ENCODE measurements around the gene GALNT17.

Gene GALNT17

DNA sequence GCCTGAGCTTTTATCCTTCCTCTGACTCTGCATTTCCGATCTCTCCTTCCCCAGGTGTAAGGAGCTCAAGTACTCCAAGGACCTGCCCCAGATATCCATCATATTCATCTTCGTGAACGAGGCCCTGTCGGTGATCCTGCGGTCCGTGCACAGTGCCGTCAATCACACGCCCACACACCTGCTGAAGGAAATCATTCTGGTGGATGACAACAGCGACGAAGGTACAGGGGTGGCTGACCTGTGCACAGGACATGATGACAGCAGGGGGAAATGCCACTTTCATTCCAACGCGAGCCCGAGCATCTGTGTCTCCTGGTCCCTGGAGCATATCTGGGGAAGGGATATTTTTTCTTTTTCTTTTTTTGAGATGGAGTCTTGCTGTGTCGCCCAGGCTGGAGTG lies 256.2 kb downstream of the GALNT17 start:
- DNase-seq (ENCODE audit: low read depth, low spot score), result no peak

DNA sequence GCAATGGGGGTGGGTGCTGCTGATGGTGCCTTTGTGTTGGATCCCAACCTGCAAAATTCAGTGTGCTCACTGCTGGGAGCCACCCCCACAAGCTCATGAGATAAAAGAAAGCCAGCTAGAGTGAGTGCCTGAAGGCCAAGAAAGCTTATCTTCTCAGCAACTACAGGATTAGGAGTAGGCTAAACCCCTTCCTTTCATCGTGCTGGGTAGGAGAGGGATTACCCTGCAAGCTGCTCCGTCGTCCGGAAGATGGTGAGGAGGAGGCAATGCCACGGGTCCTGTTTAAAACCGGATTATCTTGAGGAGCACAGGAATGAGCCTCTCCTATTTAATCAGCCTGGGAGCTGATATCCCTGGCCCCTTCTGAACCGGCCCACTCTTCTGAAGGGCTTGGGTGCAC lies 258.0 kb downstream of the GALNT17 start:
- DNase-seq (ENCODE audit: low read depth, low spot score), result no peak

DNA sequence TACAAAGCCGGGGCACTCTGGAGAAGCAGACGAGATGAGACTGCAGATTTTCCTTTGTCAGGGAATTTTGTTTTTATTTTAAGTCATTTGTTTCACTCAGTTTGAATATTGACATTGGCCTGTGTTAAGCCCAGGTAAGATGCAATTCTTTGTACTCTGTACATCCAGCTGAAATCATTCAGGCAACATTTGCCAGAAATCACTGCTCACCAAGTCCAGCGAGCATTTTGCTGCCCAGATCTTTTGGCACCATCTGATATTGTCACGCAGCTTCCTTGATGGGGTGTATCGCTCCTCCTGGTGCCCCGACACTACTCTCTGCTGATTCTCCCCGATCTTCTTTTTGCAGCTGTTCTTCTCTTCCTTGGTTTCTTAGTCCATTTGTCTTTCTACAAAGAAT lies 261.7 kb downstream of the GALNT17 start:
- DNase-seq (ENCODE audit: low read depth, low spot score), result no peak

DNA sequence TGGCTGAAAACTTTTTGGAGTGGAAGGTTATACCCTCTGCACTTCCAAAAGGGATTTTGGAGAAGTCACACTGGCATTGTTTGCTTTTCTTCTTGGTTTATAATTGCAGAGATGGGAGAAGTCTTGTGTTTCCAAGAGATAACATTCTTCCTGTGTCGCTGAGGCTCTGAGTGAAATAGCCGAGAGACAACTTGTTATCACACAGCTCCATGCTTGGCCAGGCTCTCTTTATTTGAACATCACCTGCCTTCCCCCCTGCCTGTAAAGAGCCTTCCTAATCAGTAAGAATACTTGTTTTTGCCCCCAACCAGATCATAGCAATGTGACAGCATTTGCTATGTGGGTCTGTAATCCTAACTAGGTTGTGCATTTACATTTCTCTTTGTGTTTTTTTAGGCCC lies 270.7 kb downstream of the GALNT17 start:
- DNase-seq (ENCODE audit: low read depth, low spot score), result no peak

DNA sequence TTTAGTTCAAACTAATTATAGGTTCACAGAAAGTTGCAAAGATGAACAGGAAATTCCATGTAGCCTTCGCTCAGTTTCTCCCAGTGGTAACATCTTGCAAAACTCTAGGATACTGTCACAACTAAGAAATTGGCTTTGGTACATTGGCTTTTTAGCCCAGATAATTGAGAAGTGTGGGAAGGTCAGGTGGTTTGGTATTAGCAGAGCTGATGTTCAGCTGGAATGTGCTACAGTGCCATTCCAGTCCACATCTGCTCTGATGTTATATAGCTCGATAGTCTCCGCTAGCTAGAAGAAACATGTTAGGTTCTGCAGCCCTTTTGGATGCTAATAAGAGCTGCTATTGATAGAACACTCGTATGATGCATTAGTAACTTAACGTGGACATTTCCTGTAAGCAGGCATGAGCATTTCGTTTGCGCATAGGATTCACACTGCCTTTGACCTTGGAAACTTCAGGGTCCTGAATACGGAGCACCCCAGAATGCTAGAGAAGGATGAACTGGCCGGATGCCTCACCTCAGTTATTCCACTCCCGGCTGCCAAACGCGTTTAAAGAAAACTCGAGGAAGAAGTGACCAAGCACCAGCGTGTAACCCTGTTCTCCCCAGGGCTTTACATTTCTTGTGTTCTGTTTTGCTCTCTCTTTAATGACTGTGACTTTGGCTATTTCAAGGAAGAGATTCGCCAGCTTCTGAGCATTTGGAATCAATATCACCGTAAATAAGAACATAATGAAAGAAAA lies 271.4 kb downstream of the GALNT17 start:
- DNase-seq (ENCODE audit: low read depth, low spot score), result no peak

DNA sequence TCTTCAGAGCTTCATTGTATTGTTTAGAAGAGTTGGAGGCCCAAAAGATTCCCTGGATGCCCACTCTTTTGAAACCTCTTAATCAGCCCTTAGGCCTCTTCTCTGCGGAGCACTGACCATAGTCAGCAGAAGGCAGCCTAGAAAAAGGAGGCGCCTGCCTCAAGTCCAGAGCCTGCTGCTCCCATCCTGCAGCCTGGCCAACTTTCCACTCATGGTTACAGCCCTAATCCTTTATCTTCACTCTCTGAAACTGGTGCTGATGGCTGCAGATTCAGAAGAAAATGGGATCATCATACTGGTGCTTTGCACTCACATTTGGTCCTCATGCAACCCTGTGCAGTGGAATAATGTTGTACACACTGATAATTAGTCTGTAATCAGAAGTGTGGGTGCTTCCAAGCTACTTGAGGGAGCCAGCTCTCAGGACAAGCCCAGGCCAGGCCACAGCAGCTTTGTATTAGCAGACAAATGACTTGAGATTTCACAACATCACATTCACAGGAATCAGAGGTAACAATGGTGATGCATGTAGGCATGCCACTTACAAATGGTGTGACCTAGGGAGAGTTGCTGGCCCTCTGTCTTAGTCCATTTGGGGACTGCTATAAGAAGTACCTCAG lies 272.9 kb downstream of the GALNT17 start:
- no peak for DNase-seq (ENCODE audit: low read depth, low spot score)

DNA sequence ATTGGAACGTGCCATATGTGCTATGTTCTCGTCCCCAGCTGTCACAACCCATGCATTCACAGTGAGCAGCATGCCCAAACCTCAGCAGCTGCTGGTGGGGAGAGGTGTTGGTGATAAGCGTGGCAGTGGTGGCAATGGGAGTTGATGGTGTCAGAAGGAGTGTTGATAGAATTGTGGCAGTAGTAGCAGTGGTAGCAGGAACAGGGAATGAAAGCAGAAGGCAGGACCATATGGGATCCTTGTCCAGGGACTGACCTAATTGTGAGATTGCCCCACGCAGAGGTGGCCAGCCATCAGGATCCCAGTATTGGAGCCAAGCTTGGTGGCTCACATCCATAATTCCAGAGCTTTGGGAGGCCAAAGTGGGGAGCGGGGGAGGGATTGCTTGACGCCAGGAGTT lies 276.3 kb downstream of the GALNT17 start:
- no peak for DNase-seq (ENCODE audit: low read depth, low spot score)

DNA sequence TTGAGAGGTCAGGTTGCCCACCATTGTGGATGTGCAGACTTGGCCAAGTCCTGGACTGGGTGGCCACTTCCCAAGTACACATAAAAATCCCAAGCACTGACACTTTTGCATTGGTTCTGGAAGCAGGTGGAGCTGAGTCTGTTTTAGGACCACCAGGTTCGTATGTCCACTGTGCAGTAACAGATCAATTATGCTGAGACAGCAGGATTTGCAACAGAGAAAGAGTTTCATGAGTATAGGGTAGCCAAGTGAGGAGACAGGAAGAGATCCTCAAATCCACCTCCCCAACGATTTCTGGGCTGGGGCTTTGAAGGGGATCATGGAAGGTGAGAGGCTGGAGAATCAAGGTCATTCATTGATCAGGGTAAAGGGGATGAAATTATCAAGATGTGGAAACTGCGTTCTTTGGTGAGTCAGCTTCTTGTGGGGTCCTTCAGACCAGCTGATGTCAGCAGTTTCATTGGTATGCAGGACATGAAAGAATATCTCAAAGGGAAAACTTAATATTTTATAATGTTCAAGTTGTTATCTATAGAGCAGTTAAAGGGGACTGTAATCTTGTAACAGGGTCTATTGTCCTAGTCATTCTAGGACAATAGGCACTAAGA lies 277.7 kb downstream of the GALNT17 start:
- no peak for DNase-seq (ENCODE audit: low read depth, low spot score)

DNA sequence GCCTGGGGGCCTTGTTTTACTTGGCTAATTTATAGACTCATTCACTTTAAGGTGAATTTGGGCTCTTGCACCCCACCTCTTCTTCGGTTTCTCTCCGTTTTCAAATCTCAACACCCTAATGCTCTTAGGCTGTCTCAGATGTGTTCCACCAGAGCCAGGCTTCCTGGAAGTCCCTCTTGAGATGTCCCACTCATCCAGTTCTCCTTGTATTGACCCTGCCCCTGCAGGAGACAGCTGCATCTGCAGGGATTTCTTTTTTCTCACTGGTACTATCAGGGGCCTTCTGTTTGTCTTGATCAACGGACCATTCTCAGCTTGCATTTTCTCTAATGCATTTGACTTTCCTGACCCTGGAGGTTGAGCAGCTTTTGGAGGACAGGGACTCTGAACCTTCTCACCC lies 279.5 kb downstream of the GALNT17 start:
- DNase-seq (ENCODE audit: low read depth, low spot score), result no peak

DNA sequence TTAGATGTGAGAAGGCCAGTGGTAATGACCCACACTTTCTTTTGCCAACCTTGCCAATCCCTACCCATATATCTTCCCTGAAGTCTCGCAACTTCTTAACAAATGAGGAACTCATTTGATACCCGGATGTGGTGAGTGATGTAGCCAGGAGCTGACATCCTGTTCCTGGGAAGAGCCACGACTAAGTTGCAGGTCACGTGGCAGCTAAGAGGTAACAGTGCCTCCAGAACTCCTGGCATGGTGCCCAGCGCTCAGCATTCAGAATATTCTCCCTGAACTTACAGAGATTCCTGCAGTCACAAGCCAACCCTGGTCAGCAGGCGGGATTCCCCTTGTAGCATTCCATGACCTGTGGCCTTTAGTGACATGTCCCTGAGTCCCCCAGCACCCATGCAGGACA lies 282.5 kb downstream of the GALNT17 start:
- DNase-seq (ENCODE audit: low read depth, low spot score), result peak; percentile 32

DNA sequence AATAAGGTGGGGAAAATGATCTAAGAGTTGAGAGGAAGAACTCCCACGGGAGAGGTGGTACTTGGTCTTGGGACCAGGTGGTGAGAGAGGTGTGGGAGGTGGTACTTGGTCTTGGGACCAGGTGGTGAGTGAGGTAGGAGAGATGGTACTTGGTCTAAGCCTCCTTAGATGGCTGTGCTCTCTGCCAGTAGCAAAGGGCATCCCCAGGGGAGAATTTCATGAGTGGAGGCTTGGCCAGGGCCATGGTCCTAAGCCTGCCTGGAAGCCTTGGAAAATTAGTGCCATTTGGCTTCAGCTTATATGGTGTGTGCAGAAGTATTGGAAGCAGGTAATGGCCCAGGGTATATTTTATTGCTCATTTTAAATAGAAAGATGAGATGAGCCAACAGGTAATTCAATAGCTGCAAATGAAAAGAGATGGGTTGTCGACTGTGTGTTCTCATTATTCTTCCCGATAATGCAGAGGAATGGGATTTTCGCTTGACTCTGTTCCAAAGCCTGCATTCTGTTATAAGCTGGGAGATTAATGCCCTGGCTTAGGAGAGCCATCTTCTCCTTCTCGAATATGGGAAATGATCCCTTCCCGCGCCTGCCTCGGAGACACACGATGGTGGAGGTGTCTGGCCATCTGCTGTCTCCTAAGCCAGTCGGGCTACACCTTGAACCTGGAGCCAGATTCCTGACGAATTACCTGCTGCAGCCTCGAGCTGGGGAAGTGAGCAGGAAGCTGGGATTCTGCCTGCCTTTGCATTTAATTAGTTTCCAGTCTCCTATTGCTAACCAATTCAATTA lies 287.8 kb downstream of the GALNT17 start:
- no peak for DNase-seq (ENCODE audit: low read depth, low spot score)

DNA sequence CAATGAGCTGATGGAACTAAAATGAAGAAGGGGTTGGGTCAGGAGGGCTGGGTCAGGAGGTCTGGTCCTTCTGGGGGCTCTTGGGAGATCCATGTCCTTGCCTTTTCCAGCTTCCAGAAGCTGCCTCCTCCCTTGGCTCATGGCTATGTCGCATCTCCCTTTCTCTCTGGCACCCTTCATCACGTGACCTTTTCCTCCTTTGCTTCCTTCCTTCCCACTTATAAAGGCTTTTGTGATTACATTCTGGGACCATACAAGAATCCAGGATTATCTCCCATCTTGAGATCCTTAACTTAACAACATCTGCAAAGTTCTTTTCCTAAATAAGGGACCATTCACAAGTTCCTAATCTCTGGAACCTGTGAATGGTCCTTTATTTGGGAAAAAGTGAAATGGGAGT lies 290.2 kb downstream of the GALNT17 start:
- DNase-seq (ENCODE audit: low read depth, low spot score), result no peak

DNA sequence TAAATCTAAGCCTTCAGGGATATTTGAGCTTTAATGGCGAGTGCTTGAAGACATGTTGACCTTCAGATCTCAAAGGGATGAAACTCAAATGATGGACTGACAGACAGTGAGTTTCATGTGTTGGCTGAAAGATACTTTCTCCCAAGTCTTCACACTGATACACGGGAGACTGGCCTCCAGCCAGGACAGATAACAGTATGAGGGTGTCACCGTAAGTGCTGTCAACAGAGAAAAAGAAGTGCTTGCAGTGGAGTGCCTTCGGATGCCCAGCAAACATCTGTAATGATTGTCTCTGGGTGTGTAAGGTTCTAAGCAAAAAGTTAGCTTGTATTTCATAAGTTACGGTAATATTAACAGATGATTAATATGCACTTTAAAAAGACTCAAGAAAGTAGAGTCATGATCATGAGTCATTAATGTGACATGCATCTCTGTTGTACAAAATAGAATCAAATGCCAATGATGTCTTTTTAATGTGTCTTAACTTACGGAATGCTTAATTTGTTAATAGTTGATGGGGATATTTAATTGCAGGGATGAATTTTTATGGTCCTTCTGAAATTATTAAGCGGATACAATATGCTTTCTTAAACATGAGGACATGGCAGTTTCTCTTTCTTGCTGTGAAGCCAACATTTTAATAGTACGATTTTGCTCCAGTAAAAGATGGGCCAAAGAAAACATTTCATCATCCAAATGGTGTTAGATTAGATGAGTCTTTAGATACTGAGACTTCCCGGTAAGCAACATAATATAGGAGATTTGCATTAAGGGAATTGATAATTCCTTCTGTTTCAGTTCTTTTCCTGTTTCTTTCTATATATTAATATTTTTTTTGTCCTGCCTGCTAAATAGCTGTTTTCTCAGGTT lies 292.5 kb downstream of the GALNT17 start:
- peak; percentile 34 for DNase-seq (ENCODE audit: low read depth, low spot score)

DNA sequence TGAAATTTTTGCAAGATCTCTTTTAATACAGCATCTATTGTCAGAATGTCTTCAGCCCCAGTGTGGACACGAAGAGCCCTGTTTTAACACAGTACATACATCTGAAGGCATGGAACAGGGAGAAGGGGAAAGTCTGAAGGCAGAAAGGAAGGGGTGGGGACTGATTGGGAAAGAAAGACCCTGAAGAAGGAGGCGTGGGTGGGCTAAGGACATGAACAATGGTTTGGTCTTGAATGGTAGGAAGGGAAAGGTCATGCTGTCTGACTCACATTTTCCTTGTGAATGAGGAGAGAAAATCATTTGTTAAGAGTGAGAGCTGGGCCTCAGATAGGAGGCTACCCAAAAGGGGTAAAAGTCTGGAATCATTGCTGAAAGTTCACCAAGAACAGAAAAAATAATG lies 297.1 kb downstream of the GALNT17 start:
- DNase-seq (ENCODE audit: low read depth, low spot score), result peak; percentile 19

DNA sequence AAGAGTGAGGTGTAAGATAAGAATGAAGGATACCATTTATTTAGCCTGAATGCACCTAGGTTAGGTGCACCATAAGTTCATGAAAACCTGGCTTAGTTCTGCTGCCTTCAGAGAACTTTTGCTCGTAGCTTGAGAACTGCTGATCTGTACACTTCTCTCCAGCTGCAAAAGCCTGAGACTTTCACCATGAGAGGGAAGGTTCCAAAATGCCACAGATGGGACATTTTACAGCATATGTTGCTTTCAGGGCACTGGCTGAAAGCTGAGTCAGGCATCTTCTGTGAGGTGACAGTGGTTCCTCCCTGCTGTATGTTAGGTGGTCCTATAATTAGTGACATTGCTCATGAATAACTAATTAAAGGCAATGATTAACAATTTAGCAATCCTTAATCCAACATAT lies 298.3 kb downstream of the GALNT17 start:
- DNase-seq (ENCODE audit: low read depth, low spot score), result no peak

DNA sequence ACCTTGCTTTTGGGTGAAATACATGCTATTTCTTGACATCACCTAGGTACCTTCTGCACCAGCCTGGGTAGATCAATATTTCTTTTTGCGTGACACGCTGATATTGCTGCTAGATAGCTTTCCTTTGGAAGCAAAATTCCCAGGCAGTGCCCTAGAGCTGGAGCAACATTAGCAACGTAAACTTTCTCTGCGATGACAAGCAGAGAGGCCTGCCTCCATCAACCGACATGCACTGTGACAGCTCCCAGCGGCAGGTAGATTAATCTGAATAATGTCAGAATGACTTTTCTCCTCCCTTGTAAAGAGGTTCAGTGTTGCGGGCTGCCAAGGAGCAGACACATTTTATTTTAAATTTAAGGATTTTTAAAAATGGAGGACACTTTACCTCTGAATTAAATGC lies 307.4 kb downstream of the GALNT17 start:
- DNase-seq (ENCODE audit: low read depth, low spot score), result no peak

DNA sequence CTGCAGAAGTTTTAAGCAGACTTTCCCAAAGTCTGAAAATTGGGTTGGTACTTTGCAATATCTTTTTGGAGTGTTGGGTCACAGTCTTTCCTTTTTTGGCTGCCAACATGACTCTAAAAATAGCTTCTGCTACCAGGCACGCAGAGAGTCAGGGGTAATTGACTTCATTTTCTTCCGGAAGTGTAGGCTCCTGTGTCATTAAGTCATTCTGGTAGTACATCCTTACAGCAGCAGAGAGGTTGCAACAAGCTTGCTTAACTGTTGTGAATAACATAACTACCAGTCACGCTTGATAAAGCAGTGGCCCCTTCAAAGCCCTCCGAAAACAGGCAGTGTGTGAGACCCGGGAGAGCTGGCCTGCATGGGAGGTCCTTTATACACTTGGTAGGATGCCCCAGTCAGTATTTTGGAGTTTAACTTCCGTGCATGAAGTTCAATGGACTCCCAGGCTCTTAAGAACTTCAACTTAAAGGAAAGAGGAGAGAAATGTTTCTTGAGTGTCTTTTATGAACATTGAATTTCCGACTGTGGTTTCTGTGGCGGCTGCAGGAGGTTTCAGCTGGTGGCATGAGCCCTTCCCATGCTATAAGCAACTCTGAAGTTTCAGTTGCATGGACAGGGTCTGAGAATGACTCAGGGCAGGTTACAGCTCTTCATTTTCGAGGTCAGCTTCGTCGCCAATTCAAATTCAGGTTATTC lies 310.7 kb downstream of the GALNT17 start:
- DNase-seq (ENCODE audit: low read depth, low spot score), result peak; percentile 36

DNA sequence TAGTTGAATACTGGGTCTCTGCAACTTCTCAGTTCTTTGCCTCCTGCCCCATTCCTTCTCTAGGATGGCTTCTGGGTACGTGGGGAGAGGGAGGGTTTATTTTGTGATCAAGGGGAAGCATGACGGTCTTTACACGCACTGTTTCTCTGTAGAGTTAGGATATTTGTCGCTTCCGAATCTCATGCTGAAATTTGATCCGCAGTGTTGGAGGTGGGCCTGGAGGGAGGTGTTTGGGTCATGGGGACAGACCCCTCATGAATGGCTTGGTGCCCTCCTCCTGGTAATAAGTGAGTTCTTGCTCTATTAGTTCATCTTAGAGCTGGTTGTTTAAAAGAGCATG lies 311.2 kb downstream of the GALNT17 start:
- no peak for DNase-seq (ENCODE audit: low read depth, low spot score)

DNA sequence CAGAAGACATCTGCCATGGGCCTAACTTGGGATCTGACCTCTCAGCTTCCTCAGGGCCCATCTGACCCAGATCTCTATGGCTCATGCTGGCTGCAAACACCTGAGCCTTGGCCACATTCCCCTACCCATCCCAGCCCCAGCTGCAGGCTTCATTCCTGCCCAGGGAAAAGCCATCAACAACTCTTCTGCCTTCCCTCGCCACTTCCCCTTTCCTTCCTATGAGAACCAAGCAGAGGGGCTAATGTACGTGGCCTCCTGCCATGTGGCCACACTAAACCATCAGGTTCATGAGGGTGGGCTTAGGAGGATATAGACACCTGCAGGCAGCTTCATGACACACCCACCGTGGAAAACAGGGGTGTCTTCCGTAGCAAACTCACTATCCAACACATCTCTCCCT lies 312.2 kb downstream of the GALNT17 start:
- no peak for DNase-seq (ENCODE audit: low read depth, low spot score)

DNA sequence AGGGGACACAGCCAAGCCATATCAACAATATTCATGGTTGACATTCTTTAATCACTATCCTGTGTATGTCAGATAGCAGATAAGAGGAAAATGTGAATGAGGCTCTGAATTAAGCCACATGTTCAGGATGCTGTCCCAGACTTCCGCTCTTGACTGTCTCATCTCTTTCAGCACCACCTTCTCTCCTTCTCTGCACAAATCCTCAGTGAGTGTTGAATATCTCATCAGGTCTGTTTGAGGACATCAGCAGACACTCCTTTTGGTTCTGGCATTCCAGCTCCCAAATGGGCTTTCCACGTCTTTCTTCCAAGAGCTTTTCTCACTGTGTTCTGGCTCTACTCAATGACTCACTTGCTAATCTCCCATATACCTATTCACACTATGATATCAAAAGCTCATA lies 321.7 kb downstream of the GALNT17 start:
- no peak for DNase-seq (ENCODE audit: low read depth, low spot score)

DNA sequence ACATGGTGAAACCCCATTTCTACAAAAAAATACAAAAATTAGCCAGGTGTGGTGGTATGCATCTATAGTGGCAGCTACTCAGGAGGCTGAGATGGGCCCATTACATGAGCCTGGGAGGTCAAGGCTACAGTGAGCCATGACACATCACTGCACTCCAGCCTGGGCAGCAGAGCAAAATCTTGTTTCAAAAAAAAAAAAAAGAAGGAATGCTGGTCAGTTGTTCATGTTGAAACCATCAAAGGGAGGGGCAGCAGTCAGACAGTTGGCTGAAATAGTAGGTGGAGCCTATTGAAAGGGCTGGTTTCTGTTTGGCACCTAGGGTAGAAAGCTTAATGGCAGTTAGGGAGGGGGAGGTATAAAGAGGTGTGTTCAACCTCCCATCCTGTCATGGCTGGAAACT lies 323.0 kb downstream of the GALNT17 start:
- DNase-seq (ENCODE audit: low read depth, low spot score), result no peak

All from astrocyte of the hippocampus (primary cell).